ENCODE measurements around the gene IPO4.
A peak's percentile ranks its signal among the peaks of the same experiment; 100 is the strongest.

IPO4 gene

DNA sequence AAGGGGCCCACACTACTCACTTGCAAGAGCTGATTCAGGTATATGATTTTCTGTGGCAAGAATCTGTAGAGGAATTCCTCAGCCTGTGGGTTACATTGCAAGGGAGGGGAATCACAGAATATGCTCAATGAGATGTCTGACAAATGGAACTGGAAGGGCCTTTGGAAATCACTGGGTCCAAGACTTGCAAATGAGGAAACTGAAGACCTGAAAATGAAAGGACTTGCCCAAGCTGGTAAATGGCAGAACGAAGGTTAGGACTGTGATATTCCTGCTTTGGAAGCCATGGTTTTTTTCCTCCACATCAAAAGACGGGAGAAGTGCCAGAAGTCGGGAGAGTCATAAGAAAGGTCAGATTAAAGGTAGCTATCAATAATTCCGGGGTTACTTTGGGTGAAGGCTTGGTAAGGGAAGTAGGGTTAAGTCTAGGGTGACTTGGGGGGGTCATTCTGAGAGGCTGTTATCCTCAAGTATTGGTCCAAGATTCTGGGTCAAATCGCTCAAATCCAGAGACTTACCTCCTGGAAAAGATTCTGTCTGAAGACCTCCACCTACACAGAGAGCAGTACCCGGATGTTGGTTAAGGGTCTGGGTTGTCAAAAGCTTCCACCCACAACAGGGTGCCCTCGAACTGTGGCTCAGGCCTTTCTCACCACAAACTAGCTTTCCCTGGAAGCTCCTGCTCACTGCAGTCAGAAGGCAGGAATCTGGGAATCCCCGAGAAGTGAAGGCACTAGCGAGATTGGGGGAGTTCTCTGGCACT is 42.7 kb downstream of the IPO4 start:
- DNase-seq = no peak

DNA sequence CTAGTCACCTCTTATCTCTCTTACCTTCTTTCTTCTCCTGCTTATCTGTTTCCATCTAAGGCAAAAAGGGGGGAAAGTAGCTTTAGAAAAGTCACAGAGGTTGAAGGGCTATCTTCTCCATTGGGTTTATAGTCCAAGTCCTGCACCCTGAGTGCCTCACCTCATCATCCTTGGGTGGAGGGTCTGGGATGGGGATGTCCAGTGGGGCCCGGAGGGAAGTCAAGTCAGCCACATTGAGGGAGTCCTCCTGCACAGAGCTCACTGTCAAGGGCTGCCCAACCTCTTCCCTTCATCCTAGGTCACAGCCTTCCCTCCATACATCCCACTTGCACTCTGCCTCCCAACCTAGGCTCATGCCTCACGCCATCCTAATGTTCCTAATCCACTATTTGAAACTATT is 43.4 kb downstream of the IPO4 start:
- no peak for DNase-seq

DNA sequence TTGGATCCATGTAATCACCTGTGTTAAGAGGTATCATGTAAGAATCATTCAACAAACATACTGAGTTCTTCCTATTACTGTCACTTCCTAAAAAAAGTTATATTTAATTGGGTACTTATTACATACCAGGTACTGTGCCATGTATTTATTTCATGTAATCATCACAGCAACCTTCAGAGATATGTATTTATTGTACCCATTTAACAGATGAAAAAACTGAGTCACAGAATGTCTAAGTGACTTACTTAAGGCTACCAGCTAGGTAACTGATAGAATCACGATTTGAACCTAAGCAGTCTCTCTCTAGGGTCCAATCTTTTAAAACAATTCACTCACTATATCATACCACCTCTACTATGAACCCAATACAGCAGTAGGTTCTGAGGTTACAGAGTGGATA is 44.2 kb downstream of the IPO4 start:
- no peak for DNase-seq

DNA sequence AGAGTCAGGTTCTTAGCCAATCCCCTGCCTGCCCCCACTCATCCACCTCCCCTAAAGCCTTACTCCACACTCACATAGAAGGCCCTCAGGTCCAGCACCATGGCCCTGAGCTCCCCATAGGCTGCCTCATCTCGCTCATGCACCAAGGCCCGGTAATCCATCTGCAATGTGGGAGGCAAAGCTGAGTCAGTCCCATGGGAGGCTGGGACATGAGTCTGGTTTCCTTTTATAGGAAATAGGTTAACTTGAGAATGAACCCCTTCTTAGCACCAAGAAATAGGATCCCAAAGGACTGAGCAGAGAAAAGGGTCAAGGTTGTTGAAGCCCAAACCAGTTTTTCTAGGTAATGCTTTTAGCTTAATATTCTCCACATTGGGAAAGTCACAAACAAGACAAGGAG is 45.1 kb downstream of the IPO4 start:
- no peak for DNase-seq

DNA sequence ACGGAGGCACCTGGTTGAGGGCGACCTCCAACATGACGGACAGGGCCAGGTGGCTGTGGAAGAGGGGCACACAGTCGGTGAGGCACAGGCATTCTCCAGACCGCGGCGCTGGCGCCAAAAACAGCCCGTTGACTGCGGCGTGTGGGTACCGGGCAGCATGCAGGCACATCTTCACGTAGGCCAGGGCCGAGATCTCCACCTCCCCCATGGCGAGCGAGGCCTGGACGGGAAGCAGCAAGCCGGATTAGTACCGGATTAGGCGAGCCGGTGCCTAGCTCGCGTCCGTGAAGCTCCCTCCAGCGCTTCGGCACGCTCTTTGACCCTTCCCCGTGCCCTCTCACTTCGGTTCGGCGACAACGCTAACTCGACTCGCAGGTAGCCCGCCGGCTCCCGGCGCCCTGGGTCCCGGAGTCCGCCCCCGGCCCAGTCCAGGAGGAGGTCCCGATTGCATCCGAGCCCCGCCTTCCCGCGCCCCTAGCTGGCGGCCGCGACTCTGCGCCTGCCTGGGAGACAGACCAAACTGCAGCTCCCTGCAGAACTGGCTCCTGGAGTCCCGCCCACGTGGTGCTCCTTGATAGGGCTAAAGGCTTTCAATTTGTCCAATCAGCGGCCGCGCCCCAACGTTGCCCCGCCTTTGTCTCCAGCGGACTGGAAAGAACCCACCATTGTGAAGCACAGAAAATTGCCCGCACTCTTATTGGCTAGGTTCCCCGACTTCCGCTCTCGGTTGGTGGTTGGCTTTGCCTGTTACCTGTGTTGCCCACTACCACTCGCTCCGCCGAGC is 47.3 kb downstream of the IPO4 start, which contains the start of gene EMC9:
Gene EMC9 (minus strand): TSS at position 495 of the 784 bp plus-strand sequence. CDS start 287 bp downstream, at position 208.
- peak; percentile 100 for DNase-seq

DNA sequence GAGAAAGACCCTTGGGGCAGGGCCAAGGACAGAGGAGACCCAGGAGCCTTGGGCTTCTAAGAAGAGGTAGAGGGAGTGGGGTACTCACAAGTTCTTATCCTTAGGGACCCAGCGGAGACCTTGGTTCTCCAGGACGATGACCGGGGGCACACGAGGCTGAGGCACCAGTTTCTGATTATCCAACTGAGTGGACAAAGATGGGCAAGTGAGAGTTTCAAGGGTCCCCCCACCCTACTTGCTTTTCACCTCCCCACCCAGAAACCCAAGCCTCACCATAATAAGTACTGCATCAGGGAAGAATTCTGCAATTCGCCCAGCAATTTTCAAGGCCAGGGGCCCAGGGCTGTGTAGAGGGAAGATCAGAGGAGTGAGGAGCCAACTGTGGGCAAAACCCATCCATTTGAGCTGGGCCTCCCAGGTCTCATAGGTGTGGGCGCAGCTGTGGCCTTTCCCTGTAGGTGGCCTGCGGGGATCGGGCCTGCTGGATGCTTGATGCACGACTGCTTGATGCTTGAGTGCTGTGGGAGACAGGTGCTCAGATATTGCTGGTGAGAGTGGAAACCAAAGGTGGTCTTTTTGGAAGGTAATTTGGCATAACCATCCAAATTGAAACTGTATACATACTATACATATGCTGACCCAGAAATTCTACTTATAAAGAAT is 49.2 kb downstream of the IPO4 start:
- DNase-seq = peak; percentile 55

DNA sequence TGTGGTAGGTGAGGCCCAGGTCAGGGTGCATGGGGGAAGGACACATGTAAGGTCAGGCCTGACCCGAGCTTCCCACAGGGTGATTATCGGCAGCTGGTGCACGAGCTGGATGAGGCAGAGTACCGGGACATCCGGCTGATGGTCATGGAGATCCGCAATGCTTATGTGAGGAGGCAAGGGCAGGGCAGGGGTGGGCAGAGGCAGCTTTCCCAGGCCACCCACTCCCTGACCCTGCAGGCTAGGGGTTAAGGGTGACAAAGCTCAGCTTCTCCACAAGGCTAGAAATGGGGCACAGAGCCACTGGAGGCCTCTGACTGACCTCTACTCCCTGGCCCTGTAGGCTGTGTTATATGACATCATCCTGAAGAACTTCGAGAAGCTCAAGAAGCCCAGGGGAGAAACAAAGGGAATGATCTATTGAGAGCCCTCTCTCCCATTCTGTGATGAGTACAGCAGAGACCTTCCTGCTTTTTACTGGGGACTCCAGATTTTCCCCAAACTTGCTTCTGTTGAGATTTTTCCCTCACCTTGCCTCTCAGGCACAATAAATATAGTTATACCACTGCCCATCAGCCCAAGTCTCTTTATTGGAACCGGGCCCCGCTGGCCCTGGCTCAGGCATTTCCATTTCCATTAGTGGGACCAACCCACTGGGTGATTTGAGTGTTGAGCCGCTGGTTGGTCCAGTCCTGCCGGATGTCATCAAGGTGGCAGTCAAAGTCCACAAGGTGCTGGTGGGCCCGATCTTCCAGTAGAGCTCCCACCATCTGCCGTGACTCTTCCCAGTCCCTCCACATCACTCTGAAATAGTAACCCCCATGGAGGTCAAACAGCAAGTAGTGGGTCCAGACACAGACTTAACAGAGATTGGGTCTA is 50.0 kb downstream of the IPO4 start:
- no peak for DNase-seq

DNA sequence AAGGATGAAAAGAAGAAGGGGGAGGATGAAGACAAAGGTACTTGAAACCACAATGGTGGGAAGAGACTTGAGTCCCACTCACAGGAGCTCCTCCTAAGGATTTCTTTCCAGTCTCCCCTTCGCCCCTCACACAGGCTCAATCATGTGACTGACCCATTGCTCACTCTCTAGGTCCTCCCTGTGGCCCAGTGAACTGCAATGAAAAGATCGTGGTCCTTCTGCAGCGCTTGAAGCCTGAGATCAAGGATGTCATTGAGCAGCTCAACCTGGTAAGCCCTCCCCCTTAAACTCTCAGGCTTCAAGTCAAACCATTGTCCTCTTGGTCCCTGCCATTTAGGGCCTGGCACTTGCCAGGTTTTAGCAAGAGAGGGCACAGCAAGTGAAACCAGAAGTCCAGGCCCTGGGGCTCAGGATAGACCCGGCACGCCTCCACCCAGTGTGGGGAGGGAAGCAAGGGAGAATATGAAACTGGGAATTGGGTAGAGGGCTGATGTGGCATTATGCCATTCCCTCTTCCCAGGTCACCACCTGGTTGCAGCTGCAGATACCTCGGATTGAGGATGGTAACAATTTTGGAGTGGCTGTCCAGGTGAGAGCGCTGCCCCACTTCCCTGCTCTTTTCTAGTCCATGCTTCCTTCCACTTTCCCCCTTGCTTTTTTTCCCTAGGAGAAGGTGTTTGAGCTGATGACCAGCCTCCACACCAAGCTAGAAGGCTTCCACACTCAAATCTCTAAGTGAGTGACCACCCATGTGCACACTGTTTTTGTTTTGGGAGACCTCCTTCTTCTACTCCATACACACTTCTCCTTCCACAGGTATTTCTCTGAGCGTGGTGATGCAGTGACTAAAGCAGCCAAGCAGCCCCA is 50.9 kb downstream of the IPO4 start:
- DNase-seq = no peak

DNA sequence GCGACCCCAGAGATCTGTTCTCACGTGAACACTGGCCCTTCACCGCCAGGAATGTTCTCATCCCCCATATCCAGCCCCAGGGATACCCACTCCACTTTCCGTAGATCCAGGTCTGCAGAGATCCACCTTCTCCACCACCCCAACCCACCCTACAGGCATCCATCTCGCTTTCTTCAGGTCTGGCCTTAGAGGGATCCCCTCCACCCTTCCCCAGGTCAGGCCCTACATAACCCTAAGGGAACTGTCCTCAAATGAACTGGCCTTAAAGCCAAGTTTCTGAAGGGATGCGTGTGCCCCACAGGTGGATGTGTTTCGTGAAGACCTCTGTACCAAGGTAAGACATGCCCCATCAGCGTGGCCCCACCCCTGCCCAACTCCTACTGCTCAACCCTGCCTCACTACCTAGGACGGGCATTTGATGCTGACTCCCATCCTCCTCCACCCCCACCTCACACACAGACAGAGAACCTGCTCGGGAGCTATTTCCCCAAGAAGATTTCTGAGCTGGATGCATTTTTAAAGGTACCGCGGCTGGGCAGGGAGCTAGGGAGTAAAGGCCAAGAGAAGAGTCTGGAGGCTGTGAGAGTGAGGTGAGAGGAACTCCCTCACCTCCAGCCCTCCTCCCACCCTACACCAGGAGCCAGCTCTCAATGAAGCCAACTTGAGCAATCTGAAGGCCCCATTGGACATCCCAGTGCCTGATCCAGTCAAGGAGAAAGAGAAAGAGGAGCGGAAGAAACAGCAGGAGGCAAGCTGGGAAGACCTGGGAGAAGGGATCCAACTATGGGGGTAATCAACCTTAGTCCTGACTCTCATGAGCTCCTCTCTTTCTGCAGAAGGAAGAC is 51.7 kb downstream of the IPO4 start:
- DNase-seq = peak; percentile 39

DNA sequence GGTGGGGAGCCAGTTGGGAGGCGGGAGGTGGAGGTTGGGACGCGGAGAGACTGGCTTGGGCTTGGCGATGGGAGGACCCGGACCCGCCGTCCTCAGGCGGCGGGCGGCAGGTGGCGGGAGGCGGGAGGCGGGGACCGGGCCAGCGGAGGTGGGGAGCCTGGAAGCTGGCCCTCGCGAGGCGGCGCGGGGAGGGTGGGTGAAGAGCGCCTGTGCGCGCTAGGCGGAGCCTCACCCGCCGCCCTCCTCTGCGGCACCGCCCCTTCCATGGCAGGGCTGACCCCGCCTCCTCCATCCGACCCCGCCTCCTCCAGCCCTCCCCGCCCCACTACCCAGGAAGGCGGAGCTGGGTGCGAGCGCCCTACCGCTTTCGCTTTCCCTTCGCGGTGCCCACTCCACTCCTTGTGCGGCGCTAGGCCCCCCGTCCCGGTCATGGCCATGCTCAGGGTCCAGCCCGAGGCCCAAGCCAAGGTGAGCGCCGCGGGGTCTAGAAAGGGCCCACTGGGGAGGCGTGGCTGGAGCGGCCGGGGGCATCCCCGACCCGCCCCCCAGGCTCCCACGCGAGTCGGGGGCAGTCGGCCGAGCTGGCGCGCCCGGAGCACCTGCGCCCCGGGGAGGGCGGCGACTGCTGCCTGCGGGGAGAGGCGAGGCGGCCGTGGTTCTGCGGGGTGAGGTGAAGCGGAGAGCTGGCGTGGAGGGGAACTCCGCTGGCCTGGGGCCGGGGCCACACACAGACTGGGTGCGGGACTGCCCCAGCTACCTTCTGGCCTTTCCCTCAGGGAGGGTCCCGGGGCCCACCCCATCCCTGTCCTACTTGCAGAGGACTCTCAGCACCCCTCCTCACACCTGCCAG is 52.6 kb downstream of the IPO4 start, which contains the start of gene PSME1:
Gene PSME1 (plus strand): TSS at position 361 of the 850 bp plus-strand sequence. CDS start 69 bp downstream, at position 430.
- peak; percentile 95 for DNase-seq

DNA sequence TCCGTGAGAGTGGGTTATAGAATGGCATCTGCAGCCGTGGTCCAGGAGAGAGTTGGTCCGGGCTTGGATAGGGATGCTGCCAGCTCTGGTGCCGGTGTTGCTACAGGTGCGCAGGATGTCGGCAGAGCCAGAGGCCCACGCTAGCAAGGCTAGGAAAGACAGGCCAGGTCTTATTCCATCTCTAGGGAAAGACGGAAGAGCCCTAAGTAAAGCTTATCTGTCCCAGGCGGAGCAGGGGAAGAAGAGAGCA is 53.1 kb downstream of the IPO4 start:
- DNase-seq = peak; percentile 24

DNA sequence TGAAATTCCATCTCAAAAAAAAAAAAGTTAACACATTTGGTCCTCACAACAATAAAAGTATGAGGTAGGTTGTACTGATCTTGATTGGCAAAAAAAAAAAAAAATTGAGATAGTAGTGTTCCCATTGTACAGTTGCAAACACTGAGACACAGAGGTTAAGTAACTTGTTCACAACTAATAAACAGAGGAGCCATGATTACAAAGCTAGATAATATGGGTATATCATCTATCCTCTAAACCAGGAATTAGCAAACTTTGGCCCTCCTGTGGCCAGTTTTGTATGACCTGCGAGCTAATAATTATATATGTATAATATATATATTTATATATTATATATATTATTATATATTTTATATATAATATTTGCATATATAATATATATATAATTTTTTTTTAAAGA is 54.9 kb downstream of the IPO4 start:
- no peak for DNase-seq

DNA sequence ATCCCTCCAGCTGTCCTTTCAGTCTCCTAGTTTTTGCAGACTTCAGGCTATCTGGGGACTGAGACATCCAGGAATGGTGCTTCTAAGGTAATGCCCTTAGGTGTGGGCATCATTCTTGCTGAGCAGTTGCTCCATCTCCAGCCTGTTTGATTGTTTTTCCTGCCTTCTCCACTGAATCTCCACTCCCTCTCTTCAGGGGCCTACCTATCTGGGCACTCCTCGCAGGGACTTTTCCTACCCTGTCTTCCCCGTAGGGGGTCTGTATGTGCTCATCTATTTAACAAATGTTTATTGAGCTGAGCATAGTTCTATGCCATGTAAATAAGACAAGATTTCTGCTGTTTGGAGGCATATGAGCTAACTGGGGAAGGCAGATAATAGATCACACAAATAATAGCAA is 55.6 kb downstream of the IPO4 start:
- DNase-seq = no peak

DNA sequence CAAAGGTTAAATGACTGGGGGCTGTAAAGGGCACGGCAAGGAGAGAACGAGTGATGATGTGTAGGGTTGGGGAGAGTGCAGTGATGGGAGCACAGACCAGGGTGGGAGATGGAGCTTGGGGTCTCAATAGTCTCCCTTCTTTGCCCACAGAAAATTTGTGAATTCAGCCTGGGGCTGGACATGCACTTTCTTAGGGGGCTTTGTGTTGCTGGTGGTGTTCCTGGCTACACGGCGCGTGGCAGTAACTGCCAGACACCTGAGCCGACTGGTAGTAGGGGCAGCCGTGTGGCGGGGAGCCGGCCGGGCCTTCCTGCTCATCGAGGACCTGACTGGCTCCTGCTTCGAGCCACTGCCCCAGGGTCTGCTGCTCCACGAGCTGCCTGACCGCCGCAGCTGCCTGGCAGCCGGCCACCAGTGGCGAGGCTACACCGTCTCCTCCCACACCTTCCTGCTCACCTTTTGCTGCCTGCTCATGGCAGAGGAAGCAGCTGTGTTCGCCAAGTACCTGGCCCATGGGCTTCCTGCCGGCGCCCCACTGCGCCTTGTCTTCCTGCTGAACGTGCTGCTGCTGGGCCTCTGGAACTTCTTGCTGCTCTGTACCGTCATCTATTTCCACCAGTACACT is 56.4 kb downstream of the IPO4 start:
- peak; percentile 34 for DNase-seq

DNA sequence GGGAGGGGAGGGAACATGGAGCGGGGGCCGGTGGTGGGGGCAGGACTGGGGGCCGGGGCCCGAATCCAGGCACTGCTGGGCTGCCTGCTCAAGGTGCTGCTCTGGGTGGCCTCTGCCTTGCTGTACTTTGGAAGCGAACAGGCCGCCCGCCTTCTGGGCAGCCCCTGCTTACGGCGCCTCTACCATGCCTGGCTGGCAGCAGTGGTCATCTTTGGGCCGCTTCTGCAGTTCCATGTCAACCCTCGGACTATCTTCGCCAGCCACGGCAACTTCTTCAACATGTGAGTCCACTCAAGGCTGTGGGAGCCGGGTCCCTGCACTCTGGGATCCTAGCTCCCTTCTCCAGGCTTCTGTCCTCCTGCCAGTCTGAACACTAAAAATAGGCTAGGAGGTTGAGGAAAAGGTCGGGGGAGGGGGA is 57.1 kb downstream of the IPO4 start:
- no peak for DNase-seq

DNA sequence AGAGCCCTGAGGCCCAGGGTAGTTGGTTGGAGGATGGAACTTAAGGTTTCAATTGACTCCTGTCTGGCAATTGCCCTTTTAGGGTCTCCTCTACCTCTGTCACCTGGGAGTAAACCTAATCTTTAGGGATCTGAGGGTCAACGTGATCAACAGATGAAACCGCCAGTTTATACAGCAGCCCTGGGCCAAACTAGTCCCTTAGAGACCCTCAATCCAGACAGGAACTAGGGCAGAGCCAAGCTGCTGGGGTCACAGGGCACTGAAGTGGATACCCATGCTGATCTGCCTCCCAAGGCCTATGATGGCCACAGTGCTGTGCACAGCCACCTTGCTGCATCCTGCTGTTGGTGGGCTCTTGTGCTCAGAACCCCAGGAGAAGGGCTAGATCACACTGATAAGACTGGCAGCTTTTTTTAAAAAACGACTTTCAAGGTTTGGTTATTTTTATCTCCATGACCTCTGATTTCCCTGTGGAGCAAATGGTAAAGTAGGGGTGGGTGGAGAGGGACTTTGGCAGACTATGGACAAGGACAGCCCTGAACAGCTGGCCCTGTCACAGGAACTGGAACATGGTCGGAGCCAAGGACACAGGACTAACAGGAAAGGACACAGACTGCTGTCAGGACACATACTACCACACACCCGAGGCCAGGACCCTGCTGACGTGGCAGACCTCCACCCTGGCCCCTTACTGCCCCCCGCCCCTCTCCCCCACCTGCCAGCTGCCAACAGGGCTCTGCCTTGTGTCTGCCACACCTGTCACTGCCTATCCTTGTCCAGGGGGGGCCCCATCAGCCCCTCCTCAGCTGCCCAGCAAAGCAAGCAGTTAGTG is 57.7 kb downstream of the IPO4 start:
- no peak for DNase-seq

DNA sequence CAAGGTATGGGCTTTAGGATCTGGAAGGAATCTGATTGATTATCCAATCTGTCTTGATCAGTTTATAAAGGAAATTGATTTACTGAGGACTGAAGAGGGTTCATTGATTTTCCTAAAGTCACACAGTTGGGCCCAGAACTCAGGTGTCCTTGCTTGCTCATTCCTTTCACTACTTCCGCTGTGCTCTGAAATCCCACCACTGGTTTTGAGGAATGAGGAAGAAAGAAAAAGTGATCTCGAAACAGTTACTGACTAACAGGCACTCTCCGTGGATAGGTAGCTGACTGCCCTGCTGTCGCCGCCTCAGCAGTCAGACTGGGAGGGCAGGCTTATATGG is 58.3 kb downstream of the IPO4 start, which contains the start of gene FITM1:
Gene FITM1 (plus strand): TSS at position 280 of the 337 bp plus-strand sequence. CDS start 905 bp downstream, outside the sequence.
- DNase-seq = no peak
